K562 treated with DMSO at 1 percent for 24 hours (cell line): Measurements from ENCODE around the gene HSD3B1. TPM values are rescaled to one million over a fixed set of nuclear protein-coding genes. Genes with fewer than 3 reads are reported as not detected.

Source experiments
- total RNA-seq: library from RNA; unstranded; fragments of 300-600 nt; gene quantifications from 2 replicates; pipeline ENCODE4 v1.2.3, GENCODE V29; 2022; ENCODE audit warnings: low read depth; ENCODE audit not compliant: insufficient read depth

Gene HSD3B1
- not detected in 2 replicates for total RNA-seq

DNA sequence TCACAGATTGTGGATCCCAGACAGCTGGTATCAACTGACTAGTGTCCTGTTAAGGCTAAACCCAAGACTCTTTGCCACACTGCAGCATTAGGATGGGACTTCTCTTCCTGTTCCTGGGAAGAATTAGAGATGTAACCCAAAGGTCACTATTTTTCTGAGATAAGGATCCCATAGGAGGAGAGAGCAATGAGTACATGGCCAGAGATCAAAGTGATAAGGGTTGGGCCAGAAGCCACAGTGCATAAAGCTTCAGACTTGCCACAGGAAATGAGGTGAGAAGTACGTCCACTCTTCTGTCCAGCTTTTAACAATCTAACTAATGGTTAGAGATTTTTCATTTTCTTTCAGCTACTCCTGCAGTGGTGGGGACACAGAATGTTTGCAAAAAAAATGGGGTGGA is at the start of gene HSD3B1:
HSD3B1 (plus strand) TSS at position 270 of the 400 bp plus-strand sequence. CDS start 267 bp downstream, outside the sequence.

Other genes with a start within 250 kb of the HSD3B1 start
- not detected in 2 replicates for gene HAO2, start 138.4 kb upstream of the HSD3B1 start, total RNA-seq
- gene HSD3B2, start 92.1 kb upstream of the HSD3B1 start, total RNA-seq: not detected in 2 replicates
- gene ZNF697, start 141.1 kb downstream of the HSD3B1 start, total RNA-seq: 8.6 and 9.2 TPM in 2 replicates
- gene PHGDH, start 204.7 kb downstream of the HSD3B1 start, total RNA-seq: 1,163 and 1,214 TPM in 2 replicates